PC-9 (cell line): ENCODE results near the gene KRT8. TPM values are rescaled to one million over a fixed set of nuclear protein-coding genes. Genes with fewer than 3 reads are reported as not detected.

Source experiments
- BruUV-seq: library from RNA; stranded (reverse); fragments of 400-500 nt; replicated peaks from 2 replicates; lab custom pipeline; 2021; lab: Mats Ljungman, UMichigan
- CTCF ChIA-PET: fragments of 300-600 bp; sonication (Branson Sonifier 250); formaldehyde crosslinking; loops from one replicate; lab custom pipeline; 2022; ENCODE audit warnings: antibody characterized with exemption; lab: Charles Lee
- POLR2A ChIA-PET: fragments of 300-600 bp; sonication (Branson Sonifier 250); formaldehyde crosslinking; loops from one replicate; lab custom pipeline; 2022; ENCODE audit warnings: antibody characterized with exemption; ENCODE audit not compliant: unreplicated experiment; lab: Charles Lee
- DNase-seq, 2 experiments: peaks; one replicate each; pipeline versions ENCODE4 v3.0.0 to v3.0.0-alpha.2; 2015 to 2022; ENCODE audit warnings: mixed read lengths in 1 of 2
- H2AFZ ChIP-seq: fragments of 200-600 bp; sonication (generic); 2 replicates; pipeline ENCODE4 v1.8.1; 2017; ENCODE audit warnings: antibody characterized with exemption
- H3F3A ChIP-seq: fragments of 200-600 bp; sonication (generic); 2 replicates; pipeline ENCODE4 v1.8.1; 2017; ENCODE audit warnings: antibody characterized with exemption, mild to moderate bottlenecking, low read depth; ENCODE audit not compliant: insufficient read depth
- H3K27ac ChIP-seq: fragments of 200-600 bp; sonication (generic); 2 replicates; pipeline ENCODE4 v1.6.1; 2016; ENCODE audit warnings: mixed run types
- H3K27me3 ChIP-seq: fragments of 200-600 bp; sonication (generic); 2 replicates; pipeline ENCODE4 v1.6.1; 2016; ENCODE audit warnings: low read depth, mixed run types; ENCODE audit not compliant: insufficient read depth
- H3K36me3 ChIP-seq: fragments of 200-600 bp; sonication (generic); 2 replicates; pipeline ENCODE4 v1.6.1; 2016; ENCODE audit warnings: low read depth, mixed run types
- H3K4me1 ChIP-seq: fragments of 200-600 bp; sonication (generic); replicated peaks from 2 replicates; pipeline ENCODE4 v1.6.1; 2016; ENCODE audit warnings: mixed run types; ENCODE audit not compliant: insufficient read depth
- H3K4me2 ChIP-seq: fragments of 200-600 bp; sonication (generic); 2 replicates; pipeline ENCODE4 v1.6.1; 2017; ENCODE audit warnings: mixed run types
- H3K4me3 ChIP-seq: fragments of 200-600 bp; sonication (generic); 2 replicates; pipeline ENCODE4 v1.6.1; 2016; ENCODE audit warnings: mixed run types
- H3K79me2 ChIP-seq: fragments of 200-600 bp; sonication (generic); 2 replicates; pipeline ENCODE4 v1.6.1; 2017; ENCODE audit warnings: low read depth, mixed run types
- H3K9me2 ChIP-seq: fragments of 200-600 bp; sonication (generic); 2 replicates; pipeline ENCODE4 v1.8.1; 2017; ENCODE audit warnings: mild to moderate bottlenecking; ENCODE audit not compliant: insufficient read depth
- H3K9me3 ChIP-seq: fragments of 200-600 bp; sonication (generic); 2 replicates; pipeline ENCODE4 v1.8.1; 2016; ENCODE audit warnings: low read depth; ENCODE audit not compliant: insufficient read depth
- H4K20me1 ChIP-seq: fragments of 200-600 bp; sonication (generic); 2 replicates; pipeline ENCODE4 v1.8.1; 2017; ENCODE audit not compliant: insufficient read depth
- CTCF ChIP-seq: fragments of 200-600 bp; sonication (generic); conservative IDR thresholded peaks from 2 replicates; pipeline ENCODE4 v1.6.1; 2017; ENCODE audit warnings: mixed run types, antibody characterized with exemption, mild to moderate bottlenecking, moderate library complexity
- EZH2 ChIP-seq: fragments of 200-600 bp; sonication (generic); IDR thresholded peaks from 2 replicates; pipeline ENCODE4 v1.8.0; 2017; ENCODE audit warnings: antibody characterized with exemption, low read depth
- intact Hi-C: fragments of 100-400 bp; cut with micrococcal nuclease; formaldehyde crosslinking; loops from one replicate; pipeline ENCODE4 v1.10.0; 2022; ENCODE audit not compliant: unreplicated experiment
- total RNA-seq: library from RNA; stranded (reverse); gene quantifications from 2 replicates; pipeline ENCODE4 v1.2.3, GENCODE V29; 2021

KRT8 gene
- total RNA-seq, 1 experiment from 2014 or later = 2,962 TPM

GRCh38 chr12:52874573-52875435 lies 30.1 kb downstream of the KRT8 start:
- POLR2A ChIA-PET = interaction anchor here (0.5 to 1.4 kb wide), 8 partner anchors 202 to 730 kb away, joined by 3 to 10 read pairs (median 4); no protein-coding TSS in a partner anchor
- Histone ChIP-seq H3K4me3 (peak overlapping the region; percentile 33; the same call in 1 of the 2 replicates), H3K9me3 (no peaks in the 10 kb centered on the region), H2AFZ (no peak overlapping the region), H3K79me2 (no peaks in the 10 kb centered on the region), H3K27me3 (no peaks in the 10 kb centered on the region), H3F3A (peaks cover 34% of the 10 kb centered on the region), H3K27ac (peak overlapping the region; percentile 91), H3K36me3 (no peaks in the 10 kb centered on the region), H3K4me2 (peak overlapping the region; percentile 73), H4K20me1 (no peaks in the 10 kb centered on the region), H3K9me2 (no peaks in the 10 kb centered on the region), H3K4me1 (peaks cover 58% of the 10 kb centered on the region)
- DNase-seq = no peak
- BruUV-seq = TSS peak; percentile 79
- intact Hi-C loops = loop anchor here (1.0 to 5.0 kb wide), 5 partner anchors 478 to 732 kb away; partner anchors contain the start of gene KRT7
- TF ChIP-seq EZH2 = no peak
- TF ChIP-seq CTCF = no peak
- CTCF ChIA-PET = interaction anchor here (0.9 to 1.8 kb wide), 4 partner anchors 106 to 503 kb away, joined by 3 to 5 read pairs (median 4); no protein-coding TSS in a partner anchor

- CTCF ChIA-PET = interaction anchor here (0.5 to 1.8 kb wide), 7 partner anchors 107 to 806 kb away, joined by 3 to 5 read pairs (median 3); no protein-coding TSS in a partner anchor
Measured at GRCh38 chr12:52873832-52874572, 30.9 kb downstream of the KRT8 start.

More at GRCh38 chr12:52873832-52874572, 30.9 kb downstream of the KRT8 start:
- Histone ChIP-seq H3K27ac (peak overlapping the region; percentile 100), H3F3A (peaks cover 38% of the 10 kb centered on the region), H3K9me2 (no peaks in the 10 kb centered on the region), H3K4me3 (peak overlapping the region; percentile 51; the same call in 1 of the 2 replicates), H2AFZ (no peak overlapping the region), H4K20me1 (no peaks in the 10 kb centered on the region), H3K79me2 (no peaks in the 10 kb centered on the region), H3K27me3 (no peaks in the 10 kb centered on the region), H3K9me3 (no peaks in the 10 kb centered on the region), H3K4me2 (peak overlapping the region; percentile 81), H3K36me3 (no peaks in the 10 kb centered on the region), H3K4me1 (peaks cover 59% of the 10 kb centered on the region)
- TSS peak; percentile 95 for BruUV-seq
- intact Hi-C loops = loop anchor here (1.0 to 5.0 kb wide), 5 partner anchors 477 to 731 kb away; partner anchors contain the start of gene KRT7
- POLR2A ChIA-PET = interaction anchor here (0.5 to 1.4 kb wide), 14 partner anchors 11 to 727 kb away, joined by 3 to 10 read pairs (median 3); partner anchors contain the start of gene KRT8
- peak; percentile 91 to 94 for DNase-seq
- TF ChIP-seq EZH2 = no peak
- no peak for TF ChIP-seq CTCF
